ENCODE data around the gene ELMO1. TPM values are rescaled to one million over a fixed set of nuclear protein-coding genes. Genes with fewer than 3 reads are reported as not detected.

The ELMO1 gene
- total and polyA plus RNA-seq, 2 experiments from 2014 or later = 6.5 to 24.9 TPM

DNA sequence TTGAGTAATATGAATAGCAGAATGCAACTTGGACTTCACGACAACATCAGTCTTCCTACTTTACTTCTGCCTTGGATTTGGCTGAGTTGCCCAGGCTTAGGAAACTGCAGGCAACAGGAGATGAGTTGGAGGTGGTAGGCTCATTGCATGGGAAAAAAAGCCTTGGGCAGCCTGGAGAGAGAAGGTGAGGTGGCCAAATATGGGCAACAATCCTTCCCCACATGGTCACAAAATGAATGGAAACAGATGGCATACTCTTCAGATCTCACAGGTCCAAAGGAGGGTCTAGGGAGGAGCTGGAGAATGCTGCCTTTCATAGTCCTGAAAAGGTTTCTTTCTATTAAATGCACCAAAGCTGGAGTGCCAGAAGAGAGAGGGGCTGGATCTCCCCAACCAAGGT is 595.7 kb downstream of the ELMO1 start (continued):
- TF ChIP-seq, protein P1, sequence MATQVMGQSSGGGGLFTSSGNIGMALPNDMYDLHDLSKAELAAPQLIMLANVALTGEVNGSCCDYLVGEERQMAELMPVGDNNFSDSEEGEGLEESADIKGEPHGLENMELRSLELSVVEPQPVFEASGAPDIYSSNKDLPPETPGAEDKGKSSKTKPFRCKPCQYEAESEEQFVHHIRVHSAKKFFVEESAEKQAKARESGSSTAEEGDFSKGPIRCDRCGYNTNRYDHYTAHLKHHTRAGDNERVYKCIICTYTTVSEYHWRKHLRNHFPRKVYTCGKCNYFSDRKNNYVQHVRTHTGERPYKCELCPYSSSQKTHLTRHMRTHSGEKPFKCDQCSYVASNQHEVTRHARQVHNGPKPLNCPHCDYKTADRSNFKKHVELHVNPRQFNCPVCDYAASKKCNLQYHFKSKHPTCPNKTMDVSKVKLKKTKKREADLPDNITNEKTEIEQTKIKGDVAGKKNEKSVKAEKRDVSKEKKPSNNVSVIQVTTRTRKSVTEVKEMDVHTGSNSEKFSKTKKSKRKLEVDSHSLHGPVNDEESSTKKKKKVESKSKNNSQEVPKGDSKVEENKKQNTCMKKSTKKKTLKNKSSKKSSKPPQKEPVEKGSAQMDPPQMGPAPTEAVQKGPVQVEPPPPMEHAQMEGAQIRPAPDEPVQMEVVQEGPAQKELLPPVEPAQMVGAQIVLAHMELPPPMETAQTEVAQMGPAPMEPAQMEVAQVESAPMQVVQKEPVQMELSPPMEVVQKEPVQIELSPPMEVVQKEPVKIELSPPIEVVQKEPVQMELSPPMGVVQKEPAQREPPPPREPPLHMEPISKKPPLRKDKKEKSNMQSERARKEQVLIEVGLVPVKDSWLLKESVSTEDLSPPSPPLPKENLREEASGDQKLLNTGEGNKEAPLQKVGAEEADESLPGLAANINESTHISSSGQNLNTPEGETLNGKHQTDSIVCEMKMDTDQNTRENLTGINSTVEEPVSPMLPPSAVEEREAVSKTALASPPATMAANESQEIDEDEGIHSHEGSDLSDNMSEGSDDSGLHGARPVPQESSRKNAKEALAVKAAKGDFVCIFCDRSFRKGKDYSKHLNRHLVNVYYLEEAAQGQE (IDR thresholded peaks at IDR 0.05; ENCODE audit: unreplicated experiment) = no peak
- no peak for TF ChIP-seq POLR2AphosphoS5 (IDR thresholded peaks at IDR 0.05; ENCODE audit: low read depth)

DNA sequence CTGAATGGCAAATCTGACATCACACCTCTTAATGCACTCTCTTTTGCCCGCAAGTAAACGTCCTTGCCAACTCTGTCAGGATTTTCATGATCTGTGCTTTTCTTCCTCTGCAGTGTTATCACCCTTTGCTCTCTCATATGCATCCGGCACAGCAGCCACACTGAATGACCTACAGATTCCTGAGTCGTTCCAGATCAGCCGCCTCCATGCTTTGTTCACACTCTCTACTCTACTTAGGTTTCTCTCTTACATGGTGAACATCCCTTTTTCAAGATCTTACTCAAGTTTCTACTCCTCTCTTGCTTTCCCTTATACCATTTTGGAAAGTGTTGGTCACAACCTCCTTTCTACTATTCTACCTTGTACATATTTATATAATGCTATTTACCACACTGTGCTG is 596.6 kb downstream of the ELMO1 start:
- Mint-ChIP-seq H3K4me3 (no peak overlapping the region), H3K4me1 (peaks cover 11% of the 10 kb centered on the region; the same call in 2 of the 3 replicates), H3K27me3 (ENCODE audit: insufficient read depth, low read depth, poor library complexity) (no peaks in the 10 kb centered on the region), H3K9me3 (peaks cover 6% of the 10 kb centered on the region), H3K27ac (0 out of 2 replicates have a peak overlapping the region, but pooled peaks have one; percentile 6), H3K36me3 (ENCODE audit: low read depth) (peaks cover 11% of the 10 kb centered on the region)
- no peaks in the 10 kb centered on the region for H3K27me3 ChIP-seq (ENCODE audit: insufficient read depth)
- no peaks in the 10 kb centered on the region for H3F3A ChIP-seq (replicated peaks; ENCODE audit: low read depth)
- no peaks in the 10 kb centered on the region for H3K9me2 ChIP-seq (ENCODE audit: insufficient read depth)
- ATAC-seq (no peak), DNase-seq (ENCODE audit: low spot score) (no peak)
- H4K20me1 ChIP-seq (replicated peaks; ENCODE audit: insufficient read depth) = no peaks in the 10 kb centered on the region
- H3K79me2 ChIP-seq (replicated peaks; ENCODE audit: insufficient read depth) = no peaks in the 10 kb centered on the region
- no peaks in the 10 kb centered on the region for H3K4me1 ChIP-seq (ENCODE audit: insufficient read depth)
- no peak overlapping the region for H3K27ac ChIP-seq (ENCODE audit: low read depth)
- no peaks in the 10 kb centered on the region for H3K36me3 ChIP-seq (ENCODE audit: insufficient read depth)
- no peak overlapping the region for H3K4me3 ChIP-seq
- H3K4me2 ChIP-seq = no peak overlapping the region
- no peak overlapping the region for H2AFZ ChIP-seq
- TF ChIP-seq JUNB (IDR thresholded peaks at IDR 0.05; ENCODE audit: unreplicated experiment) (no peak), POLR2AphosphoS5 (IDR thresholded peaks at IDR 0.05; ENCODE audit: low read depth) (no peak), CREB1 (CRISPR knock-in tag; IDR thresholded peaks at IDR 0.05; ENCODE audit: low read depth) (no peak), ZNF114 (CRISPR knock-in tag; IDR thresholded peaks at IDR 0.05) (no peak), CTCF (conservative IDR thresholded peaks at IDR 0.05; ENCODE audit: low read depth in 2 of 2) (no peak), ZNF331 (CRISPR knock-in tag; IDR thresholded peaks at IDR 0.05; ENCODE audit: low read depth) (no peak), STAT1 (IDR thresholded peaks at IDR 0.05; ENCODE audit: unreplicated experiment) (no peak), NANOG (IDR thresholded peaks at IDR 0.05; ENCODE audit: borderline replicate concordance) (no peak), EZH2 (IDR thresholded peaks at IDR 0.05; ENCODE audit: low read depth, unreplicated experiment) (no peak), EZH2phosphoT487 (IDR thresholded peaks at IDR 0.05; ENCODE audit: unreplicated experiment) (no peak)
- TF ChIP-seq, protein P2, sequence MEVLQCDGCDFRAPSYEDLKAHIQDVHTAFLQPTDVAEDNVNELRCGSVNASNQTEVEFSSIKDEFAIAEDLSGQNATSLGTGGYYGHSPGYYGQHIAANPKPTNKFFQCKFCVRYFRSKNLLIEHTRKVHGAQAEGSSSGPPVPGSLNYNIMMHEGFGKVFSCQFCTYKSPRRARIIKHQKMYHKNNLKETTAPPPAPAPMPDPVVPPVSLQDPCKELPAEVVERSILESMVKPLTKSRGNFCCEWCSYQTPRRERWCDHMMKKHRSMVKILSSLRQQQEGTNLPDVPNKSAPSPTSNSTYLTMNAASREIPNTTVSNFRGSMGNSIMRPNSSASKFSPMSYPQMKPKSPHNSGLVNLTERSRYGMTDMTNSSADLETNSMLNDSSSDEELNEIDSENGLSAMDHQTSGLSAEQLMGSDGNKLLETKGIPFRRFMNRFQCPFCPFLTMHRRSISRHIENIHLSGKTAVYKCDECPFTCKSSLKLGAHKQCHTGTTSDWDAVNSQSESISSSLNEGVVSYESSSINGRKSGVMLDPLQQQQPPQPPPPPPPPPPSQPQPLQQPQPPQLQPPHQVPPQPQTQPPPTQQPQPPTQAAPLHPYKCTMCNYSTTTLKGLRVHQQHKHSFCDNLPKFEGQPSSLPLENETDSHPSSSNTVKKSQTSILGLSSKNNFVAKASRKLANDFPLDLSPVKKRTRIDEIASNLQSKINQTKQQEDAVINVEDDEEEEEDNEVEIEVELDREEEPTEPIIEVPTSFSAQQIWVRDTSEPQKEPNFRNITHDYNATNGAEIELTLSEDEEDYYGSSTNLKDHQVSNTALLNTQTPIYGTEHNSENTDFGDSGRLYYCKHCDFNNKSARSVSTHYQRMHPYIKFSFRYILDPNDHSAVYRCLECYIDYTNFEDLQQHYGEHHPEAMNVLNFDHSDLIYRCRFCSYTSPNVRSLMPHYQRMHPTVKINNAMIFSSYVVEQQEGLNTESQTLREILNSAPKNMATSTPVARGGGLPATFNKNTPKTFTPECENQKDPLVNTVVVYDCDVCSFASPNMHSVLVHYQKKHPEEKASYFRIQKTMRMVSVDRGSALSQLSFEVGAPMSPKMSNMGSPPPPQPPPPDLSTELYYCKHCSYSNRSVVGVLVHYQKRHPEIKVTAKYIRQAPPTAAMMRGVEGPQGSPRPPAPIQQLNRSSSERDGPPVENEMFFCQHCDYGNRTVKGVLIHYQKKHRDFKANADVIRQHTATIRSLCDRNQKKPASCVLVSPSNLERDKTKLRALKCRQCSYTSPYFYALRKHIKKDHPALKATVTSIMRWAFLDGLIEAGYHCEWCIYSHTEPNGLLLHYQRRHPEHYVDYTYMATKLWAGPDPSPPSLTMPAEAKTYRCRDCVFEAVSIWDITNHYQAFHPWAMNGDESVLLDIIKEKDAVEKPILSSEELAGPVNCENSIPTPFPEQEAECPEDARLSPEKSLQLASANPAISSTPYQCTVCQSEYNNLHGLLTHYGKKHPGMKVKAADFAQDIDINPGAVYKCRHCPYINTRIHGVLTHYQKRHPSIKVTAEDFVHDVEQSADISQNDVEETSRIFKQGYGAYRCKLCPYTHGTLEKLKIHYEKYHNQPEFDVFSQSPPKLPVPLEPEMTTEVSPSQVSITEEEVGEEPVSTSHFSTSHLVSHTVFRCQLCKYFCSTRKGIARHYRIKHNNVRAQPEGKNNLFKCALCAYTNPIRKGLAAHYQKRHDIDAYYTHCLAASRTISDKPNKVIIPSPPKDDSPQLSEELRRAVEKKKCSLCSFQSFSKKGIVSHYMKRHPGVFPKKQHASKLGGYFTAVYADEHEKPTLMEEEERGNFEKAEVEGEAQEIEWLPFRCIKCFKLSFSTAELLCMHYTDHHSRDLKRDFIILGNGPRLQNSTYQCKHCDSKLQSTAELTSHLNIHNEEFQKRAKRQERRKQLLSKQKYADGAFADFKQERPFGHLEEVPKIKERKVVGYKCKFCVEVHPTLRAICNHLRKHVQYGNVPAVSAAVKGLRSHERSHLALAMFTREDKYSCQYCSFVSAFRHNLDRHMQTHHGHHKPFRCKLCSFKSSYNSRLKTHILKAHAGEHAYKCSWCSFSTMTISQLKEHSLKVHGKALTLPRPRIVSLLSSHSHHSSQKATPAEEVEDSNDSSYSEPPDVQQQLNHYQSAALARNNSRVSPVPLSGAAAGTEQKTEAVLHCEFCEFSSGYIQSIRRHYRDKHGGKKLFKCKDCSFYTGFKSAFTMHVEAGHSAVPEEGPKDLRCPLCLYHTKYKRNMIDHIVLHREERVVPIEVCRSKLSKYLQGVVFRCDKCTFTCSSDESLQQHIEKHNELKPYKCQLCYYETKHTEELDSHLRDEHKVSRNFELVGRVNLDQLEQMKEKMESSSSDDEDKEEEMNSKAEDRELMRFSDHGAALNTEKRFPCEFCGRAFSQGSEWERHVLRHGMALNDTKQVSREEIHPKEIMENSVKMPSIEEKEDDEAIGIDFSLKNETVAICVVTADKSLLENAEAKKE (CRISPR knock-in tag; IDR thresholded peaks at IDR 0.05) = no peak

All from GM23338 (cell line).